HG03280 (cell line): ENCODE measurements around the gene LCN2.
"Not testable (repeated sequence)": the region's sequence is repeated elsewhere in the genome, so short reads cannot be mapped to it uniquely, and the experiment has no call there.

ENCODE experiments used
- ATAC-seq: cut with Tn5 transposase; IDR thresholded peaks from one replicate; pipeline ENCODE4 v1.9.1; 2021; ENCODE audit warnings: mild to moderate bottlenecking, moderate library complexity; ENCODE audit not compliant: unreplicated experiment

LCN2 gene

GRCh38 chr9:128127568-128127989 lies 21.7 kb upstream of the LCN2 start, which contains the start of gene PTGES2:
Gene PTGES2, minus strand, starts transcription at chr9:128127729. Its CDS starts 12 bp downstream, at chr9:128127717.
- ATAC-seq, result peak; percentile 60

- ATAC-seq, result peak; percentile 61
Measured at GRCh38 chr9:128127990-128128835, 21.0 kb upstream of the LCN2 start.

GRCh38 chr9:128128836-128129590 lies 20.2 kb upstream of the LCN2 start:
- ATAC-seq, result no peak

GRCh38 chr9:128129976-128130590 lies 19.2 kb upstream of the LCN2 start:
- ATAC-seq, result not testable (repeated sequence)

- not testable (repeated sequence) for ATAC-seq
Measured at GRCh38 chr9:128130651-128131050, 18.6 kb upstream of the LCN2 start.

- not testable (repeated sequence) for ATAC-seq
Measured at GRCh38 chr9:128131346-128131745, 17.9 kb upstream of the LCN2 start.

- not testable (repeated sequence) for ATAC-seq
Measured at GRCh38 chr9:128132139-128132538, 17.1 kb upstream of the LCN2 start.

- not testable (repeated sequence) for ATAC-seq
Measured at GRCh38 chr9:128135561-128135960, 13.7 kb upstream of the LCN2 start.

- no peak for ATAC-seq
Measured at GRCh38 chr9:128136816-128137793, 12.1 kb upstream of the LCN2 start.

- ATAC-seq, result no peak
Measured at GRCh38 chr9:128138001-128138400, 11.3 kb upstream of the LCN2 start.

- ATAC-seq, result no peak
Measured at GRCh38 chr9:128139621-128140020, 9.6 kb upstream of the LCN2 start.

GRCh38 chr9:128141604-128142003 lies 7.6 kb upstream of the LCN2 start:
- no peak for ATAC-seq

GRCh38 chr9:128142061-128142460 lies 7.2 kb upstream of the LCN2 start:
- ATAC-seq, result no peak

- ATAC-seq, result no peak
Measured at GRCh38 chr9:128142596-128142995, 6.7 kb upstream of the LCN2 start.

- ATAC-seq, result no peak
Measured at GRCh38 chr9:128143525-128144238, 5.6 kb upstream of the LCN2 start.

GRCh38 chr9:128144239-128145181 lies 4.7 kb upstream of the LCN2 start:
- no peak for ATAC-seq

GRCh38 chr9:128145536-128145935 lies 3.7 kb upstream of the LCN2 start:
- ATAC-seq, result no peak

GRCh38 chr9:128145951-128146351 lies 3.3 kb upstream of the LCN2 start:
- no peak for ATAC-seq
